ENCODE data around the gene CD80.

CD80 gene

DNA sequence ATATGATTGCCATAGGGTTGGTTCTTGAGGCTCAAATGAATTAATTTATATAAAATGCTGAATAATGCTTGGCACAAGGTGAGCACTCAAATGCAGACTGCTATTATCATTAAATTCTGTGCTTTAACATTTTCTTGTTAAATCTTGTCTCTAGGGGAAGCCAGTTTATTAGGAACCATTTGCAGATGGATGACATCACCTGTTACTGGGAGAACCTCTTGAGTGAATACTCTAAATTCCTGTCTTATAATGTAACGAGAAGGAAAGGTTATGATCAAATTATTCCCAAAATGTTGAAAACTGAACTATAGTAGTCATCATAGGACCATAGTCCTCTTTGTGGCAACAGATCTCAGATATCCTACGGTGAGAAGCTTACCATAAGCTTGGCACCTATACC, 67.3 kb downstream of the CD80 start:
- FAIRE-seq = no peak

DNA sequence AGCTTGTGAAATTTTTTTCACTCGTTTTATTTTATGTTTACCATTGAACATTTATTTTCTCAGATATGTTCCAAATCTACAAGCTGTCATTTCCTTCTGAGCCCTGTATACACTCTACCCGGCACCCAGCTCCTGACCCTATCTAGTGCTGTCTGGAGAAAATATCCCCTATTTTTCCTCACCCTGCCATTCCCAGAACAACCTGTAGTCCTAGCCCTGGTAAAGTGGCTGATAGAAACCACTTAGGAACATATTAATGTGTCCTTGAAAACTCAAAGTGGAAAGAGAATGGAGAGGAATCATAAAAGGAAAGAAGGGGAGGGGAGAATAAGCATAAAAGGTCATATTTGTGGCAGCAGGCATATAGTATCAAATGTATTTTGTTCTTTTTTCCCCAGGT, 69.3 kb downstream of the CD80 start:
- FAIRE-seq = no peak

DNA sequence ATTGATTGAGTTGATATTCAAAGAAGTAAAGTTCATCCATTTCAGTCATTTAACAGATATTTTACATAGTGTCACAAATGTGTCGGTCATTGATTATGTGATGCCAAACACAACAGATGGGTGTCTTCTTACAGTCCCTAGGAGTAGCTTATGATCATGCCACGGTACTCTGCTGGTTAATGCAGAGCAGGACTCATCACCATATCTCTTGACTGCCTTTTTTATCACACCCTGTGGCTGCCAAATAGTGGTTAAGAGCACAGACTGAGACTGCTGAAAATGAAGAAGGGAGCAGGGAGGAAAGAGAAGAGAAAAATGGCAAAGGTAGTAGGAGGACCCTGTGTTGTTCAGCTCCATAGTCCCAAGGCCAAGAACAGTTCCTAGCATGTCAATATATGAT, 73.9 kb downstream of the CD80 start:
- no peak for FAIRE-seq

DNA sequence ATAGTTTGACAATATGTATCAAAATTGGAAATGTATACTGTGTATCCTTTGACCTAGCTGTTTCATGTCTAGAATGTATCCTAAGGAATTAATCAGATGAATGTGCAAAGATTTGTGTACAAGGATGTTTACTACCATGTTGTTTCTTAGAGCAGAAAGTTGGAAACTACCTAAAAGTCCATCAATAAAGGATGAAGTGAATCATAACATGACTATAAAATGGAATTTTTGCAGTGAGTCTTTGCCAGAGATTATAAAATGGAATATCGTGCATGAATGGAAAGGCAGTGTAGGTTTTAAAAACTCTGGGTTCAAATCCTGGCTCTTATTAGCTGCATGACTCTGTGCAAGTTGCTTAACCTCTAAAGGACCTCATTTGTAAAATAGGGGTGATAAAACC, 76.3 kb downstream of the CD80 start:
- no peak for FAIRE-seq

DNA sequence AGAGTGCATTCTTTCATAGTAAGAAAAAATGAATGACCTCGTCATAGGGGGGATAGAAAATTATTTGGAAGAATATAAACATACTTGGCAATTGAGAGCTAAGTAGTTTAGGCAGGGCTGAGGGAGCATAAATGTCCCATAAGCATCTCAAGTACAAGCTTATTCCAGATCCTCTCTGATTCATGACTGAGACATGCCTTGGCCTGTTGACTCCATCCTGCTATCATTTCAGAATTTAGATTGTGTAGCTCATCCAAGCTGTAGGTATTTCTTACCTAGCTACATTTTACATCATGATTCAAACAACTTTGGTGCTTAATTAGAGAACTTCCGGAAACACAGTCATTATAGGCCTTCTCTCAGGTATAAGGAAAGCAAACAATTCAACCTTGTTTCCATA, 78.3 kb downstream of the CD80 start:
- FAIRE-seq = no peak
